ENCODE measurements around the gene ALKBH5.

Gene ALKBH5

GRCh38 chr17:18205861-18206260 lies 22.2 kb downstream of the ALKBH5 start:
- no peak for TF ChIP-seq GATA2 (IDR thresholded peaks at IDR 0.05; ENCODE audit: low read depth, low read length)
- TF ChIP-seq GATA3 (IDR thresholded peaks at IDR 0.05; ENCODE audit: low read depth, low read length) = no peak

GRCh38 chr17:18206962-18207361 lies 23.3 kb downstream of the ALKBH5 start:
- TF ChIP-seq GATA3 (IDR thresholded peaks at IDR 0.05; ENCODE audit: low read depth, low read length) (no peak), GATA2 (IDR thresholded peaks at IDR 0.05; ENCODE audit: low read depth, low read length) (no peak)

GRCh38 chr17:18208092-18208491 lies 24.5 kb downstream of the ALKBH5 start:
- no peak for TF ChIP-seq GATA3 (IDR thresholded peaks at IDR 0.05; ENCODE audit: low read depth, low read length)
- TF ChIP-seq GATA2 (IDR thresholded peaks at IDR 0.05; ENCODE audit: low read depth, low read length) = no peak

GRCh38 chr17:18213666-18214270 lies 30.1 kb downstream of the ALKBH5 start:
- TF ChIP-seq GATA3 (IDR thresholded peaks at IDR 0.05; ENCODE audit: low read depth, low read length) = no peak
- no peak for TF ChIP-seq GATA2 (IDR thresholded peaks at IDR 0.05; ENCODE audit: low read depth, low read length)

GRCh38 chr17:18217412-18218015 lies 33.9 kb downstream of the ALKBH5 start:
- no peak for TF ChIP-seq GATA3 (IDR thresholded peaks at IDR 0.05; ENCODE audit: low read depth, low read length)
- TF ChIP-seq GATA2 (IDR thresholded peaks at IDR 0.05; ENCODE audit: low read depth, low read length) = no peak

GRCh38 chr17:18218756-18219415 lies 35.3 kb downstream of the ALKBH5 start:
- TF ChIP-seq GATA3 (IDR thresholded peaks at IDR 0.05; ENCODE audit: low read depth, low read length) (no peak), GATA2 (IDR thresholded peaks at IDR 0.05; ENCODE audit: low read depth, low read length) (no peak)

- TF ChIP-seq GATA2 (IDR thresholded peaks at IDR 0.05; ENCODE audit: low read depth, low read length) (no peak), GATA3 (IDR thresholded peaks at IDR 0.05; ENCODE audit: low read depth, low read length) (no peak)
Measured at GRCh38 chr17:18224053-18224386, 40.4 kb downstream of the ALKBH5 start.

- TF ChIP-seq GATA2 (IDR thresholded peaks at IDR 0.05; ENCODE audit: low read depth, low read length) = no peak
- no peak for TF ChIP-seq GATA3 (IDR thresholded peaks at IDR 0.05; ENCODE audit: low read depth, low read length)
Measured at GRCh38 chr17:18224387-18225120, 40.9 kb downstream of the ALKBH5 start.

- TF ChIP-seq GATA3 (IDR thresholded peaks at IDR 0.05; ENCODE audit: low read depth, low read length) (no peak), GATA2 (IDR thresholded peaks at IDR 0.05; ENCODE audit: low read depth, low read length) (no peak)
Measured at GRCh38 chr17:18225121-18225641, 41.6 kb downstream of the ALKBH5 start, which contains the start of gene LLGL1. Gene LLGL1, plus strand, starts transcription at chr17:18225635. Its CDS starts 48 bp downstream, at chr17:18225683.

GRCh38 chr17:18225642-18226283 lies 42.1 kb downstream of the ALKBH5 start:
- TF ChIP-seq GATA2 (IDR thresholded peaks at IDR 0.05; ENCODE audit: low read depth, low read length) = no peak
- no peak for TF ChIP-seq GATA3 (IDR thresholded peaks at IDR 0.05; ENCODE audit: low read depth, low read length)

- TF ChIP-seq GATA2 (IDR thresholded peaks at IDR 0.05; ENCODE audit: low read depth, low read length) (no peak), GATA3 (IDR thresholded peaks at IDR 0.05; ENCODE audit: low read depth, low read length) (no peak)
Measured at GRCh38 chr17:18226284-18226945, 42.8 kb downstream of the ALKBH5 start.

GRCh38 chr17:18227635-18228034 lies 44.0 kb downstream of the ALKBH5 start:
- TF ChIP-seq GATA3 (IDR thresholded peaks at IDR 0.05; ENCODE audit: low read depth, low read length) (no peak), GATA2 (IDR thresholded peaks at IDR 0.05; ENCODE audit: low read depth, low read length) (no peak)

- no peak for TF ChIP-seq GATA3 (IDR thresholded peaks at IDR 0.05; ENCODE audit: low read depth, low read length)
- no peak for TF ChIP-seq GATA2 (IDR thresholded peaks at IDR 0.05; ENCODE audit: low read depth, low read length)
Measured at GRCh38 chr17:18228176-18228682, 44.6 kb downstream of the ALKBH5 start.

Data from SH-SY5Y (cell line).